Anterior cingulate cortex (tissue), 58 donors: ENCODE measurements around the gene CLDN3.
"Not testable (repeated sequence)": the region's sequence is repeated elsewhere in the genome, so short reads cannot be mapped to it uniquely, and the experiment has no call there.

ENCODE experiments used
- DNase-seq, 58 donors: peaks; one replicate each; lab custom pipeline; 2025; lab: John Stamatoyannopoulos, UW

Gene CLDN3

GRCh38 chr7:73738612-73739386 is 31.3 kb downstream of the CLDN3 start, which contains the start of gene ABHD11:
ABHD11 (minus strand) TSS chr7:73738802; CDS start chr7:73738770, 32 bp downstream.
- DNase-seq = peak; percentile 73 to 99 (median 97)

- DNase-seq = peak in 34 of 58 donors; percentile 18 to 68 (median 40)
These were observed 31.9 kb downstream of the CLDN3 start for GRCh38 chr7:73738220-73738611.

GRCh38 chr7:73737491-73738219 is 32.4 kb downstream of the CLDN3 start:
- peak in 2 of 58 donors; percentile 39 to 41 for DNase-seq

- DNase-seq = no peak
These were observed 33.2 kb downstream of the CLDN3 start for GRCh38 chr7:73736885-73737284.

- DNase-seq = no peak
These were observed 34.6 kb downstream of the CLDN3 start for GRCh38 chr7:73735528-73735905.

- peak in 25 of 58 donors; percentile 6 to 59 (median 23) for DNase-seq
These were observed 35.2 kb downstream of the CLDN3 start for GRCh38 chr7:73734619-73735527.

GRCh38 chr7:73732397-73732796 is 37.7 kb downstream of the CLDN3 start:
- DNase-seq = no peak

- no peak for DNase-seq
These were observed 39.6 kb downstream of the CLDN3 start for GRCh38 chr7:73730485-73730884.

GRCh38 chr7:73728551-73728950 is 41.5 kb downstream of the CLDN3 start:
- no peak for DNase-seq

GRCh38 chr7:73727952-73728351 is 42.1 kb downstream of the CLDN3 start:
- DNase-seq = no peak

GRCh38 chr7:73726083-73726466 is 44.0 kb downstream of the CLDN3 start:
- DNase-seq = no peak

- no peak for DNase-seq
These were observed 46.3 kb downstream of the CLDN3 start for GRCh38 chr7:73723813-73724212.

GRCh38 chr7:73722785-73723184 is 47.3 kb downstream of the CLDN3 start:
- no peak for DNase-seq

GRCh38 chr7:73722182-73722581 is 47.9 kb downstream of the CLDN3 start:
- DNase-seq = not testable (repeated sequence)

GRCh38 chr7:73721377-73721817 is 48.7 kb downstream of the CLDN3 start:
- peak in 54 of 58 donors; percentile 21 to 89 (median 64) for DNase-seq

GRCh38 chr7:73720443-73720842 is 49.6 kb downstream of the CLDN3 start:
- not testable (repeated sequence) for DNase-seq

GRCh38 chr7:73719806-73720169 is 50.3 kb downstream of the CLDN3 start:
- DNase-seq = no peak
